NCI-H82 treated with DMSO at 0.1 percent for 48 hours (cell line): ENCODE measurements around the gene SEPTIN11.
A peak's percentile ranks its signal among the peaks of the same experiment; 100 is the strongest.

Source experiments
- DNase-seq: peaks from one replicate; lab custom pipeline; 2025; ENCODE audit not compliant: unreplicated experiment; lab: John Stamatoyannopoulos, UW

The SEPTIN11 gene

GRCh38 chr4:76949276-76950051 is at the start of gene SEPTIN11:
Gene SEPTIN11 (plus strand): TSS chr4:76949752. CDS start chr4:76949904, 152 bp downstream.
- peak; percentile 54 for DNase-seq

GRCh38 chr4:76902233-76902890 is 47.2 kb upstream of the SEPTIN11 start:
- DNase-seq: no peak

- DNase-seq: no peak
Measured at GRCh38 chr4:76904646-76905190, 44.8 kb upstream of the SEPTIN11 start.

GRCh38 chr4:76905521-76905920 is 44.0 kb upstream of the SEPTIN11 start:
- DNase-seq: no peak

GRCh38 chr4:76909711-76910110 is 39.8 kb upstream of the SEPTIN11 start:
- DNase-seq: no peak

GRCh38 chr4:76920715-76921114 is 28.8 kb upstream of the SEPTIN11 start:
- no peak for DNase-seq

- DNase-seq: no peak
Measured at GRCh38 chr4:76923619-76924357, 25.8 kb upstream of the SEPTIN11 start.

- DNase-seq: no peak
Measured at GRCh38 chr4:76926841-76927240, 22.7 kb upstream of the SEPTIN11 start.

GRCh38 chr4:76930685-76931084 is 18.9 kb upstream of the SEPTIN11 start:
- no peak for DNase-seq

- no peak for DNase-seq
Measured at GRCh38 chr4:76931087-76931486, 18.5 kb upstream of the SEPTIN11 start.

- DNase-seq: no peak
Measured at GRCh38 chr4:76931576-76932276, 17.8 kb upstream of the SEPTIN11 start.

GRCh38 chr4:76939184-76939583 is 10.4 kb upstream of the SEPTIN11 start:
- DNase-seq: no peak

GRCh38 chr4:76943129-76943620 is 6.4 kb upstream of the SEPTIN11 start:
- DNase-seq: no peak

- DNase-seq: no peak
Measured at GRCh38 chr4:76943790-76944189, 5.8 kb upstream of the SEPTIN11 start.

GRCh38 chr4:76947369-76947768 is 2.2 kb upstream of the SEPTIN11 start:
- no peak for DNase-seq

GRCh38 chr4:76948443-76949275 is 893 bp upstream of the SEPTIN11 start:
- DNase-seq: peak; percentile 17

GRCh38 chr4:76950052-76950955 is 752 bp downstream of the SEPTIN11 start:
- DNase-seq: no peak

- no peak for DNase-seq
Measured at GRCh38 chr4:76950956-76951671, 1.6 kb downstream of the SEPTIN11 start.
